Mesodermal cell (in vitro differentiated cells): ENCODE measurements around the gene TAL1.

Source experiments
- H3K27ac ChIP-seq: 2 replicates; pipeline ENCODE4 v1.7.0; 2013; ENCODE audit warnings: mild to moderate bottlenecking, low read depth, low read length, moderate library complexity; ENCODE audit not compliant: severe bottlenecking
- H3K36me3 ChIP-seq: 2 replicates; pipeline ENCODE4 v1.7.1; 2013; ENCODE audit warnings: mild to moderate bottlenecking, low read length, moderate library complexity; ENCODE audit not compliant: control insufficient read depth, insufficient read depth
- H3K4me1 ChIP-seq: one replicate; pipeline ENCODE4 v1.7.1; 2013; ENCODE audit warnings: mild to moderate bottlenecking, low read length; ENCODE audit not compliant: insufficient read depth, control insufficient read depth, poor library complexity, severe bottlenecking
- H3K4me3 ChIP-seq: 2 replicates; pipeline ENCODE4 v1.7.0; 2013; ENCODE audit warnings: low read length, control low read depth, mild to moderate bottlenecking; ENCODE audit not compliant: insufficient read depth, poor library complexity, severe bottlenecking; ENCODE audit errors: extremely low read depth
- H3K9me3 ChIP-seq: 2 replicates; pipeline ENCODE4 v1.7.1; 2013; ENCODE audit warnings: mild to moderate bottlenecking, low read length, moderate library complexity; ENCODE audit not compliant: control insufficient read depth
- WGBS, 2 experiments: methylation state at CpG; one replicate each; pipeline ENCODE4 v1.1.5; 2013; ENCODE audit warnings: missing lambda C conversion rate in 2 of 2; ENCODE audit not compliant: insufficient coverage in 2 of 2; 5-methylcytosine and 5-hydroxymethylcytosine counted together

TAL1 gene

GRCh38 chr1:47222476-47222875, 9.5 kb downstream of the TAL1 start:
- Histone ChIP-seq H3K4me3 (no peak overlapping the region), H3K4me1 (no peaks in the 10 kb centered on the region), H3K9me3 (no peaks in the 10 kb centered on the region), H3K27ac (no peak overlapping the region), H3K36me3 (no peaks in the 10 kb centered on the region)
- 82 to 93% methylated on average over 3 of the region's 3 CpGs for WGBS, 2 experiments

- Histone ChIP-seq H3K27ac (no peak overlapping the region), H3K9me3 (no peaks in the 10 kb centered on the region), H3K4me1 (no peaks in the 10 kb centered on the region), H3K36me3 (no peaks in the 10 kb centered on the region), H3K4me3 (no peak overlapping the region)
- WGBS, 2 experiments = 83 to 95% methylated on average over 12 to 22 of the region's 29 CpGs
Observed at GRCh38 chr1:47219590-47220220, 12.3 kb downstream of the TAL1 start.

- Histone ChIP-seq H3K27ac (no peak overlapping the region), H3K36me3 (no peaks in the 10 kb centered on the region), H3K4me1 (no peaks in the 10 kb centered on the region), H3K9me3 (no peaks in the 10 kb centered on the region), H3K4me3 (no peak overlapping the region)
- 96 to 100% methylated on average over 3 of the region's 4 CpGs for WGBS, 2 experiments
Observed at GRCh38 chr1:47219001-47219400, 13.0 kb downstream of the TAL1 start.

GRCh38 chr1:47216278-47217059, 15.6 kb downstream of the TAL1 start:
- no peaks in the 10 kb centered on the region for H3K9me3 ChIP-seq
- H3K4me3 ChIP-seq = no peak overlapping the region
- peaks cover 4% of the 10 kb centered on the region for H3K4me1 ChIP-seq
- H3K27ac ChIP-seq = no peak overlapping the region
- H3K36me3 ChIP-seq = no peaks in the 10 kb centered on the region
- WGBS, 2 experiments = 86 to 92% methylated on average over 6 to 12 of the region's 12 CpGs

GRCh38 chr1:47215713-47216112, 16.3 kb downstream of the TAL1 start:
- Histone ChIP-seq H3K4me1 (peaks cover 4% of the 10 kb centered on the region), H3K9me3 (no peaks in the 10 kb centered on the region), H3K27ac (no peak overlapping the region), H3K4me3 (no peak overlapping the region), H3K36me3 (no peaks in the 10 kb centered on the region)
- WGBS, 2 experiments = 100% methylated on average over 1 of the region's 4 CpGs

GRCh38 chr1:47214549-47214948, 17.5 kb downstream of the TAL1 start:
- H3K4me3 ChIP-seq = no peak overlapping the region
- 83 to 84% methylated on average over 2 to 3 of the region's 3 CpGs for WGBS, 2 experiments
- peaks cover 4% of the 10 kb centered on the region for H3K4me1 ChIP-seq
- no peaks in the 10 kb centered on the region for H3K36me3 ChIP-seq
- no peaks in the 10 kb centered on the region for H3K9me3 ChIP-seq
- H3K27ac ChIP-seq = no peak overlapping the region

- 64 to 84% methylated on average over 7 to 8 of the region's 11 CpGs for WGBS, 2 experiments
- no peak overlapping the region for H3K27ac ChIP-seq
- H3K4me3 ChIP-seq = no peak overlapping the region
Observed at GRCh38 chr1:47213230-47213963, 18.6 kb downstream of the TAL1 start.

GRCh38 chr1:47212636-47213229, 19.3 kb downstream of the TAL1 start:
- WGBS, 2 experiments = 91 to 100% methylated on average over 4 of the region's 4 CpGs
- no peak overlapping the region for H3K4me3 ChIP-seq
- H3K27ac ChIP-seq = peak overlapping the region; percentile 30
- no peaks in the 10 kb centered on the region for H3K9me3 ChIP-seq
- H3K36me3 ChIP-seq = no peaks in the 10 kb centered on the region
- peaks cover 4% of the 10 kb centered on the region for H3K4me1 ChIP-seq

More at GRCh38 chr1:47213230-47213963, 18.6 kb downstream of the TAL1 start:
- H3K4me1 ChIP-seq = peaks cover 4% of the 10 kb centered on the region
- H3K9me3 ChIP-seq = no peaks in the 10 kb centered on the region
- no peaks in the 10 kb centered on the region for H3K36me3 ChIP-seq

- H3K27ac ChIP-seq = peak overlapping the region; percentile 30
- no peaks in the 10 kb centered on the region for H3K9me3 ChIP-seq
- H3K4me1 ChIP-seq = peaks cover 4% of the 10 kb centered on the region
- 63 to 76% methylated on average over 3 to 6 of the region's 9 CpGs for WGBS, 2 experiments
- H3K36me3 ChIP-seq = no peaks in the 10 kb centered on the region
- H3K4me3 ChIP-seq = no peak overlapping the region
Observed at GRCh38 chr1:47211796-47212269, 20.2 kb downstream of the TAL1 start.

GRCh38 chr1:47210666-47211065, 21.4 kb downstream of the TAL1 start:
- no peaks in the 10 kb centered on the region for H3K9me3 ChIP-seq
- H3K4me3 ChIP-seq = no peak overlapping the region
- H3K4me1 ChIP-seq = peaks cover 4% of the 10 kb centered on the region
- H3K27ac ChIP-seq = no peak overlapping the region
- 88 to 100% methylated on average over 1 of the region's 3 CpGs for WGBS, 2 experiments
- H3K36me3 ChIP-seq = no peaks in the 10 kb centered on the region
